Body of pancreas (tissue), 4 donors: Measurements from ENCODE around the gene THBD.

ENCODE experiments used
- POLR2A ChIP-seq, 3 donors: fragments of 450-650 bp; IDR thresholded peaks; one replicate each; pipeline ENCODE4 v1.6.1; 2016; ENCODE audit warnings: antibody characterized with exemption in 3 of 3, mild to moderate bottlenecking in 2 of 3
- TF ChIP-seq, protein P1 (sequence below), 7 experiments: fragments of 450-650 bp in 4 of 7; fragments of 200-600 bp in 3 of 7; sonication (generic) in 3 of 7; IDR thresholded peaks; one replicate each; pipeline ENCODE4 v1.5.1; 2016 to 2019; ENCODE audit warnings: antibody characterized with exemption in 7 of 7

- TF ChIP-seq, protein P1, sequence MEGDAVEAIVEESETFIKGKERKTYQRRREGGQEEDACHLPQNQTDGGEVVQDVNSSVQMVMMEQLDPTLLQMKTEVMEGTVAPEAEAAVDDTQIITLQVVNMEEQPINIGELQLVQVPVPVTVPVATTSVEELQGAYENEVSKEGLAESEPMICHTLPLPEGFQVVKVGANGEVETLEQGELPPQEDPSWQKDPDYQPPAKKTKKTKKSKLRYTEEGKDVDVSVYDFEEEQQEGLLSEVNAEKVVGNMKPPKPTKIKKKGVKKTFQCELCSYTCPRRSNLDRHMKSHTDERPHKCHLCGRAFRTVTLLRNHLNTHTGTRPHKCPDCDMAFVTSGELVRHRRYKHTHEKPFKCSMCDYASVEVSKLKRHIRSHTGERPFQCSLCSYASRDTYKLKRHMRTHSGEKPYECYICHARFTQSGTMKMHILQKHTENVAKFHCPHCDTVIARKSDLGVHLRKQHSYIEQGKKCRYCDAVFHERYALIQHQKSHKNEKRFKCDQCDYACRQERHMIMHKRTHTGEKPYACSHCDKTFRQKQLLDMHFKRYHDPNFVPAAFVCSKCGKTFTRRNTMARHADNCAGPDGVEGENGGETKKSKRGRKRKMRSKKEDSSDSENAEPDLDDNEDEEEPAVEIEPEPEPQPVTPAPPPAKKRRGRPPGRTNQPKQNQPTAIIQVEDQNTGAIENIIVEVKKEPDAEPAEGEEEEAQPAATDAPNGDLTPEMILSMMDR (IDR thresholded peaks at IDR 0.05) = no peak
- no peak for TF ChIP-seq POLR2A (IDR thresholded peaks at IDR 0.05)
Observed at GRCh38 chr20:23023621-23024177, 25.8 kb downstream of the THBD start.
